H1 (cell line): ENCODE measurements around the gene KREMEN1. TPM values are rescaled to one million over a fixed set of nuclear protein-coding genes. Genes with fewer than 3 reads are reported as not detected.
A peak's percentile ranks its signal among the peaks of the same experiment; 100 is the strongest.

Source experiments
- CTCF ChIA-PET: fragments of 300-600 bp; sonication (Branson Sonifier 250); formaldehyde crosslinking; loops from one replicate; lab custom pipeline; 2021; ENCODE audit not compliant: partially characterized antibody; lab: Charles Lee
- POLR2A ChIA-PET: fragments of 300-600 bp; sonication (Branson Sonifier 250); formaldehyde crosslinking; loops from one replicate; lab custom pipeline; 2021; ENCODE audit warnings: inconsistent platforms; ENCODE audit not compliant: partially characterized antibody; lab: Charles Lee
- DNase-seq, 2 experiments: peaks; one replicate each; pipeline versions ENCODE4 v3.0.0 to v3.0.0-alpha.2; 2010 to 2022; ENCODE audit warnings: low spot score in 2 of 2, low read depth in 1 of 2, mixed read lengths in 1 of 2
- FAIRE-seq: peaks from 2 replicates; lab custom pipeline; 2011; peaks lifted over from hg19 to GRCh38; lab: Jason Lieb, UNC
- H2AFZ ChIP-seq: 2 replicates; pipeline ENCODE4 v1.8.1; 2012; ENCODE audit warnings: low read length, inconsistent platforms
- H2AK5ac ChIP-seq: 2 replicates; pipeline ENCODE4 v1.6.1; 2013; ENCODE audit warnings: low read depth, low read length
- H2BK120ac ChIP-seq: replicated peaks from 2 replicates; pipeline ENCODE3; 2013; ENCODE audit warnings: low read depth, low read length, inconsistent platforms
- H2BK12ac ChIP-seq: 2 replicates; pipeline ENCODE4 v1.6.1; 2013; ENCODE audit warnings: low read depth, low read length
- H2BK15ac ChIP-seq: 2 replicates; pipeline ENCODE4 v1.6.1; 2013; ENCODE audit warnings: low read length
- H2BK20ac ChIP-seq: 2 replicates; pipeline ENCODE4 v1.6.1; 2013; ENCODE audit warnings: low read length
- H2BK5ac ChIP-seq: 2 replicates; pipeline ENCODE4 v1.6.1; 2013; ENCODE audit warnings: low read depth, low read length
- H3K14ac ChIP-seq: 2 replicates; pipeline ENCODE4 v1.6.1; 2013; ENCODE audit warnings: inconsistent platforms; ENCODE audit not compliant: insufficient read length
- H3K18ac ChIP-seq: 2 replicates; pipeline ENCODE4 v1.6.1; 2013; ENCODE audit warnings: low read length; ENCODE audit errors: extremely low read depth
- H3K23ac ChIP-seq: 2 replicates; pipeline ENCODE4 v1.6.1; 2013; ENCODE audit warnings: inconsistent platforms; ENCODE audit not compliant: insufficient read length
- H3K23me2 ChIP-seq: 2 replicates; pipeline ENCODE4 v1.6.1; 2013; ENCODE audit warnings: low read depth, low read length
- H3K27ac ChIP-seq: 2 replicates; pipeline ENCODE4 v1.6.1; 2011; ENCODE audit warnings: low read depth, low read length, inconsistent platforms
- H3K27me3 ChIP-seq, 4 experiments: replicated peaks in 1 of 4; 1 replicate in 1 of 4; 2 replicates in 3 of 4; pipeline versions ENCODE4 v1.6.1 to v1.8.1; 2011 to 2013; ENCODE audit warnings: low read length in 3 of 4, mild to moderate bottlenecking in 3 of 4, inconsistent platforms in 2 of 4, mixed read lengths in 2 of 4, moderate library complexity in 1 of 4; ENCODE audit not compliant: control insufficient read depth in 3 of 4, insufficient read depth in 3 of 4; ENCODE audit errors: extremely low read depth in 1 of 4
- H3K36me3 ChIP-seq, 4 experiments: 2 replicates each; pipeline versions ENCODE4 v1.6.1 to v1.8.1; 2011 to 2013; ENCODE audit warnings: mild to moderate bottlenecking in 4 of 4, low read length in 3 of 4, moderate library complexity in 2 of 4, control low read depth in 1 of 4, inconsistent platforms in 1 of 4; ENCODE audit not compliant: insufficient read depth in 4 of 4, control insufficient read depth in 2 of 4
- H3K4ac ChIP-seq: replicated peaks from 2 replicates; pipeline ENCODE3; 2013; ENCODE audit warnings: low read length, low read depth, mixed read lengths, inconsistent platforms; ENCODE audit not compliant: insufficient read length
- H3K4me1 ChIP-seq, 4 experiments: replicated peaks in 1 of 4; 1 replicate in 1 of 4; 2 replicates in 3 of 4; pipeline versions ENCODE4 v1.6.1 to v1.8.1; 2011 to 2013; ENCODE audit warnings: low read length in 3 of 4, inconsistent platforms in 2 of 4, mixed read lengths in 1 of 4; ENCODE audit not compliant: insufficient read depth in 4 of 4, control insufficient read depth in 3 of 4
- H3K4me2 ChIP-seq, 2 experiments: 2 replicates each; pipeline versions ENCODE4 v1.6.1 to v1.8.1; 2011 to 2013; ENCODE audit warnings: low read depth in 2 of 2, low read length in 2 of 2, control low read depth in 1 of 2, inconsistent platforms in 1 of 2, mild to moderate bottlenecking in 1 of 2; ENCODE audit not compliant: insufficient read depth in 1 of 2
- H3K4me3 ChIP-seq, 4 experiments: fragments of 200-600, 300-600 bp in 1 of 4; sonication (generic), shearing (Covaris generic), sonication (Bioruptor Twin) in 1 of 4; 2 replicates each; pipeline versions ENCODE4 v1.5.1 to v1.8.1; 2011 to 2016; ENCODE audit warnings: low read length in 4 of 4, low read depth in 3 of 4, control low read depth in 2 of 4, inconsistent platforms in 2 of 4, mild to moderate bottlenecking in 2 of 4, mixed read lengths in 1 of 4, moderate library complexity in 1 of 4; ENCODE audit not compliant: insufficient read depth in 2 of 4; ENCODE audit errors: extremely low read depth in 1 of 4
- H3K56ac ChIP-seq: replicated peaks from 2 replicates; pipeline ENCODE3; 2013; ENCODE audit warnings: low read depth, mild to moderate bottlenecking, mixed read lengths, low read length, inconsistent platforms; ENCODE audit not compliant: insufficient read length
- H3K79me1 ChIP-seq: 2 replicates; pipeline ENCODE4 v1.6.1; 2013; ENCODE audit warnings: low read depth, low read length, control low read depth
- H3K79me2 ChIP-seq, 2 experiments: 2 replicates each; pipeline versions ENCODE4 v1.6.1 to v1.8.1; 2012 to 2013; ENCODE audit warnings: low read length in 2 of 2, mild to moderate bottlenecking in 2 of 2, inconsistent platforms in 1 of 2; ENCODE audit not compliant: insufficient read depth in 2 of 2, control insufficient read depth in 1 of 2
- H3K9ac ChIP-seq, 4 experiments: replicated peaks in 1 of 4; 1 replicate in 1 of 4; 2 replicates in 3 of 4; pipeline versions ENCODE4 v1.6.1 to v1.8.1; 2011 to 2013; ENCODE audit warnings: low read depth in 3 of 4, low read length in 3 of 4, control low read depth in 2 of 4, mild to moderate bottlenecking in 2 of 4, moderate library complexity in 2 of 4, inconsistent platforms in 1 of 4; ENCODE audit errors: extremely low read depth in 1 of 4
- H3K9me3 ChIP-seq, 2 experiments: 2 replicates each; pipeline versions ENCODE4 v1.6.1 to v1.8.1; 2012 to 2013; ENCODE audit warnings: mild to moderate bottlenecking in 2 of 2, moderate library complexity in 2 of 2, control low read depth in 1 of 2, inconsistent platforms in 1 of 2, low read depth in 1 of 2, low read length in 1 of 2, mixed read lengths in 1 of 2; ENCODE audit not compliant: insufficient read depth in 2 of 2
- H4K20me1 ChIP-seq, 2 experiments: replicated peaks in 1 of 2; 2 replicates each; pipeline versions ENCODE3 to v1.8.1; 2011 to 2013; ENCODE audit warnings: inconsistent platforms in 2 of 2, low read length in 2 of 2, mild to moderate bottlenecking in 1 of 2; ENCODE audit not compliant: insufficient read depth in 2 of 2, control insufficient read depth in 1 of 2
- H4K5ac ChIP-seq: 2 replicates; pipeline ENCODE4 v1.6.1; 2013; ENCODE audit warnings: low read length, low read depth, mixed read lengths, inconsistent platforms; ENCODE audit not compliant: insufficient read length
- H4K8ac ChIP-seq: 2 replicates; pipeline ENCODE4 v1.8.0; 2013; ENCODE audit warnings: mild to moderate bottlenecking, moderate library complexity, low read length, inconsistent platforms; ENCODE audit not compliant: insufficient read depth; ENCODE audit errors: extremely low read depth
- H4K91ac ChIP-seq: replicated peaks from 2 replicates; pipeline ENCODE3; 2013; ENCODE audit warnings: low read length, mixed read lengths, inconsistent platforms; ENCODE audit not compliant: insufficient read length
- KDM1A ChIP-seq: fragments of 200-600, 300-600 bp; sonication (generic); IDR thresholded peaks from 2 replicates; pipeline ENCODE4 v1.7.1; 2016; ENCODE audit warnings: mild to moderate bottlenecking, low read length, borderline replicate concordance
- TBP ChIP-seq: IDR thresholded peaks from 2 replicates; pipeline ENCODE4 v1.6.1; 2011; ENCODE audit warnings: low read depth, low read length, improper control_type of control experiment
- WGBS, 2 experiments: shearing (Covaris generic) in 1 of 2; methylation state at CpG; one replicate each; pipeline versions ENCODE4 v1.1.6 to v1.1.7; 2013 to 2015; ENCODE audit warnings: low lambda C conversion rate in 2 of 2, mixed read lengths in 2 of 2, inconsistent platforms in 1 of 2, low coverage in 1 of 2, missing lambda C conversion rate in 1 of 2; ENCODE audit not compliant: insufficient replicate concordance in 2 of 2, insufficient coverage in 1 of 2, insufficient read length in 1 of 2; ENCODE audit errors: extremely low coverage in 1 of 2, missing lambda C conversion rate in 1 of 2; 5-methylcytosine and 5-hydroxymethylcytosine counted together
- polyA plus RNA-seq, 7 experiments: library from polyadenylated mRNA; depleted of rRNA in 3 of 7; stranded (reverse) in 5 of 7; unstranded in 2 of 7; fragments of >200 nt in 5 of 7; fragments of 200-250 nt in 2 of 7; gene quantifications; 1 replicate in 5 of 7; 2 replicates in 1 of 7; 4 replicates in 1 of 7; pipeline versions ENCODE4 v1.2.1 to v1.2.3, GENCODE V29; 2011 to 2013; ENCODE audit warnings: missing spikeins in 2 of 7, mixed read lengths in 2 of 7
- total RNA-seq: library from RNA; stranded (reverse); fragmentation: NEBNext Ultra II Directional; extraction: Animal tissue kit (Norgen Biotek cat#: 25700); gene quantifications from 2 replicates; pipeline ENCODE4 v1.2.1, GENCODE V29; 2021

KREMEN1 gene
- total and polyA plus RNA-seq, 2 of the 8 experiments (the other 6 are each of a cell fraction or from before 2014, with no cell fraction given): 2.1 to 3.2 TPM

GRCh38 chr22:29207562-29208501, 135.0 kb downstream of the KREMEN1 start:
- POLR2A ChIA-PET: interaction anchor here (0.5 to 3.5 kb wide), 7 partner anchors 10 to 66 kb away, joined by 3 to 11 read pairs (median 3); partner anchors contain the start of genes EWSR1 and RHBDD3
- Histone ChIP-seq H3K4me2 (no peak overlapping the region), H3K9ac (no peak overlapping the region)

More at GRCh38 chr22:29207562-29208501, 135.0 kb downstream of the KREMEN1 start:
- no peak overlapping the region for H3K56ac ChIP-seq
- 71% methylated on average over 8 of the region's 11 CpGs; no CpG with 5 or more reads in 1 of the 2 experiments for WGBS, 2 experiments
- H2BK15ac ChIP-seq: no peak overlapping the region
- H4K8ac ChIP-seq: peak overlapping the region; percentile 35; the same call in 1 of the 2 replicates
- H4K5ac ChIP-seq: no peak overlapping the region
- H2BK20ac ChIP-seq: no peak overlapping the region
- no peak overlapping the region for H2AFZ ChIP-seq
- H3K18ac ChIP-seq: peak overlapping the region; percentile 48; the same call in 1 of the 2 replicates
- no peaks in the 10 kb centered on the region for H3K79me2 ChIP-seq
- no peak overlapping the region for H3K4ac ChIP-seq
- no peak overlapping the region for H2BK120ac ChIP-seq
- H3K36me3 ChIP-seq: no peaks in the 10 kb centered on the region
- CTCF ChIA-PET: interaction anchor here (0.8 to 6.7 kb wide), 12 partner anchors 9 to 340 kb away, joined by 3 to 84 read pairs (median 4); no protein-coding TSS in a partner anchor
- H4K91ac ChIP-seq: no peak overlapping the region
- H3K4me3 ChIP-seq: no peak overlapping the region
- H4K20me1 ChIP-seq: peaks cover 0 to 3% of the 10 kb centered on the region in 2 experiments
- H2AK5ac ChIP-seq: 0 out of 2 replicates have a peak overlapping the region, but pooled peaks have one; percentile 7
- H3K27ac ChIP-seq: no peak overlapping the region
- peaks cover 5% of the 10 kb centered on the region for H3K79me1 ChIP-seq
- DNase-seq: no peak
- no peak overlapping the region for H2BK5ac ChIP-seq
- H3K14ac ChIP-seq: no peak overlapping the region
- peaks cover 3 to 21% (median 6%) of the 10 kb centered on the region in 4 experiments for H3K4me1 ChIP-seq
- no peak overlapping the region for H2BK12ac ChIP-seq
- H3K9me3 ChIP-seq: no peaks in the 10 kb centered on the region
- TF ChIP-seq TBP (no peak), KDM1A (0 out of 2 replicates have a peak, but pooled peaks have one; percentile 51)
- H3K27me3 ChIP-seq: peaks cover 0 to 12% (median 3%) of the 10 kb centered on the region in 4 experiments; a peak in 5 of 7 replicates
- H3K23me2 ChIP-seq: peaks cover 4% of the 10 kb centered on the region; the same call in 1 of the 2 replicates
- H3K23ac ChIP-seq: no peak overlapping the region
- FAIRE-seq: no peak
